ENCODE data around the gene METTL25. TPM values are rescaled to one million over a fixed set of nuclear protein-coding genes. Genes with fewer than 3 reads are reported as not detected.

METTL25 gene
- total RNA-seq, 4 donors from 2014 or later, result 13.7 to 32.3 (median 24.7) TPM

GRCh38 chr12:82406651-82407050 lies 48.3 kb downstream of the METTL25 start:
- no peak overlapping the region for H3K27ac ChIP-seq
- WGBS, 2 donors (ENCODE audit: low coverage in 1 of 2), result 75 to 86% methylated on average over 1 of the region's 1 CpG
- no peak for ATAC-seq

GRCh38 chr12:82407481-82407880 lies 49.2 kb downstream of the METTL25 start:
- Histone ChIP-seq H3K4me3 (no peak overlapping the region), H3K27me3 (no peaks in the 10 kb centered on the region), H3K36me3 (peaks cover 0 to 23% of the 10 kb centered on the region in 2 donors), H3K9me3 (no peaks in the 10 kb centered on the region), H3K27ac (no peak overlapping the region), H3K4me1 (no peaks in the 10 kb centered on the region)
- ATAC-seq, result no peak
- 69 to 82% methylated on average over 5 of the region's 5 CpGs for WGBS, 2 donors (ENCODE audit: low coverage in 1 of 2)
- TF ChIP-seq CTCF (IDR thresholded peaks at IDR 0.05), result no peak
- no peak for TF ChIP-seq EP300 (IDR thresholded peaks at IDR 0.05)
- no peak for TF ChIP-seq POLR2AphosphoS5 (IDR thresholded peaks at IDR 0.05)
- no peak for TF ChIP-seq POLR2A (IDR thresholded peaks at IDR 0.05)

More at GRCh38 chr12:82406651-82407050, 48.3 kb downstream of the METTL25 start:
- Histone ChIP-seq H3K36me3 (peaks cover 0 to 23% of the 10 kb centered on the region in 2 donors), H3K4me1 (no peaks in the 10 kb centered on the region), H3K9me3 (no peaks in the 10 kb centered on the region), H3K4me3 (no peak overlapping the region), H3K27me3 (no peaks in the 10 kb centered on the region)
- TF ChIP-seq CTCF (IDR thresholded peaks at IDR 0.05) (no peak), EP300 (IDR thresholded peaks at IDR 0.05) (no peak), POLR2A (IDR thresholded peaks at IDR 0.05) (no peak), POLR2AphosphoS5 (IDR thresholded peaks at IDR 0.05) (no peak)

GRCh38 chr12:82408844-82409243 lies 50.5 kb downstream of the METTL25 start:
- H3K36me3 ChIP-seq, result peaks cover 0 to 23% of the 10 kb centered on the region in 2 donors
- WGBS, 2 donors (ENCODE audit: low coverage in 1 of 2), result 100% methylated on average over 1 of the region's 1 CpG
- no peaks in the 10 kb centered on the region for H3K9me3 ChIP-seq
- no peak overlapping the region for H3K27ac ChIP-seq
- no peak overlapping the region for H3K4me3 ChIP-seq
- ATAC-seq, result no peak
- TF ChIP-seq EP300 (IDR thresholded peaks at IDR 0.05), result no peak
- no peak for TF ChIP-seq CTCF (IDR thresholded peaks at IDR 0.05)
- no peak for TF ChIP-seq POLR2A (IDR thresholded peaks at IDR 0.05)
- TF ChIP-seq POLR2AphosphoS5 (IDR thresholded peaks at IDR 0.05), result no peak
- no peaks in the 10 kb centered on the region for H3K4me1 ChIP-seq
- no peaks in the 10 kb centered on the region for H3K27me3 ChIP-seq

- Histone ChIP-seq H3K9me3 (no peaks in the 10 kb centered on the region), H3K4me3 (no peak overlapping the region), H3K4me1 (no peaks in the 10 kb centered on the region), H3K36me3 (peaks cover 0 to 17% of the 10 kb centered on the region in 2 donors), H3K27ac (no peak overlapping the region), H3K27me3 (no peaks in the 10 kb centered on the region)
- WGBS, 2 donors (ENCODE audit: low coverage in 1 of 2), result 85 to 92% methylated on average over 4 of the region's 4 CpGs
- ATAC-seq, result no peak
- TF ChIP-seq POLR2A (IDR thresholded peaks at IDR 0.05), result no peak
- no peak for TF ChIP-seq POLR2AphosphoS5 (IDR thresholded peaks at IDR 0.05)
- TF ChIP-seq CTCF (IDR thresholded peaks at IDR 0.05), result no peak
- no peak for TF ChIP-seq EP300 (IDR thresholded peaks at IDR 0.05)
These were observed 53.4 kb downstream of the METTL25 start for GRCh38 chr12:82411546-82412230.

GRCh38 chr12:82412246-82412645 lies 53.9 kb downstream of the METTL25 start:
- Histone ChIP-seq H3K27ac (no peak overlapping the region), H3K4me1 (no peaks in the 10 kb centered on the region), H3K4me3 (no peak overlapping the region), H3K27me3 (no peaks in the 10 kb centered on the region), H3K9me3 (no peaks in the 10 kb centered on the region), H3K36me3 (peaks cover 0 to 15% of the 10 kb centered on the region in 2 donors)
- WGBS, 2 donors (ENCODE audit: low coverage in 1 of 2), result 75 to 100% methylated on average over 1 of the region's 1 CpG
- no peak for TF ChIP-seq EP300 (IDR thresholded peaks at IDR 0.05)
- TF ChIP-seq CTCF (IDR thresholded peaks at IDR 0.05), result no peak
- no peak for TF ChIP-seq POLR2AphosphoS5 (IDR thresholded peaks at IDR 0.05)
- TF ChIP-seq POLR2A (IDR thresholded peaks at IDR 0.05), result no peak
- ATAC-seq, result no peak
